GM19238 (cell line): ENCODE data around the gene SLC35F3.
A peak's percentile ranks its signal among the peaks of the same experiment; 100 is the strongest.
"Not testable (repeated sequence)": the region's sequence is repeated elsewhere in the genome, so short reads cannot be mapped to it uniquely, and the experiment has no call there.

Source experiments
- DNase-seq: peaks from one replicate; pipeline ENCODE4 v3.0.0; 2011; ENCODE audit warnings: low spot score; ENCODE audit not compliant: insufficient read length

The SLC35F3 gene

DNA sequence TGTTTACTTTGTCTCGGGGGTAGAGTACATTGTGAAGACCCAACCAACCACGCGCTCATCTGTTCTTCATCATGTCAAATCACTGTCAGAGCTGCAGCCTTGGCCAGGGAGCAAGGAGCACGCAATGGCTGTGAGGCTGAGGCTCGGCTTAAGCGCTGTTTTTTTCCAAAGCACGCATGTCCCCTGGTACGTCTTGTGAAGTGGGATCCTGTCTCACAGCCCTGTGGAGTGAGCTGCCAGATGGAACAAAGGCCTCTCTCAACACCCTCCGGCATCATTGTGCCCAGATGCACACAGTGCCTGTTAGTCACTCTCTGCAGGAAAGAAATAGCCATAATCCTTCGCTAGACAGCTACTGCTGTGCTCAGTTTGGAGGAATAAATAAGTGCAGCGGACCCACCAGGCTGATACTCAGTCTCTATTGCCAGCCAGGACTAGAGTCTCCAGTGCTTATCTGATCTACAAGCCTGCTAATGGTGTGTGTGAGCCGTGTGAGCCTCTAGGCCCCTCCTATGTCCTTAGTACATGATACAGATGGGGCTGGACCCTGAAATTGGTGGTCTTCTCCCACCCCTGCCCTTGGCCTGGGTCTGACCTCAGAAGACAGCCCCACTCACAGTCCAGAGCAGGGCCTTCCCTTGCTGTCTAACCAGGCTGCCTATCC, 377.5 kb downstream of the SLC35F3 start:
- DNase-seq: no peak

DNA sequence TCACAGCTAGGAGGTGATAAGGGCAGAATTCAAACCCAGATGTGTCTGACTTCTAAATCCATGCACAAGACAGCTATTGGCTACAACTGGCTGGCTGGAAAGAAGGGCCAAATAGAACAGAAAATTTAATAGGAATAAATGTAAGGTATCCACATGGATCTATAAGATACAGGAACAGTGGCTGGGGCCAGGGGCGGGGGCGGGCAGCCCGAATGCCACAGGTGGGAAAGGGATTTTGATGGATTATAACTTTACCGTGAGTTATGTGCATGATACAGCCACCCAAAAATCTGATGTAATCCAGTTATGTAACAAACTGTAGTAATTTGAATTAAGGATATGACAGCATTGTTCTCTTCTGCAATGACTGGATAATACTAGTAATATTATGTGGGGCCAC, 381.7 kb downstream of the SLC35F3 start:
- no peak for DNase-seq

DNA sequence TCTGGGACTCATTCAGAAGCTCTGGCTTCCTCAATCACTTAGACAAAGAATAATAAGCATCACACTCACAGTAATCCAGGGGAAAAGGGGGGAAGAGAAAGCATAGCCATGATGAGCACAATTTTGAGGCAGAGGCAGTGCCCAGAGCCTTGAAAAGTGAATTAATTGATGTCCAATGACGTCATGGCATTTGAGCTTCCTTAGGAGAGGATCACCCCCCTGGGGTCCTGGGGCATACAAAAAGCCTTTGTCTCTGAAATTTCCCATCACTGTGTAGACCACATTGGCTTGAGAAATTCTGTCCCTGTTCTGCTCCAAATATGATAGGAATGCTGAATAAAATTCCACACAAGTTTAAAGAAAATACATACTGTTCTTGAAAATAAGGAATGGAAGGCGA, 384.5 kb downstream of the SLC35F3 start:
- DNase-seq: no peak

DNA sequence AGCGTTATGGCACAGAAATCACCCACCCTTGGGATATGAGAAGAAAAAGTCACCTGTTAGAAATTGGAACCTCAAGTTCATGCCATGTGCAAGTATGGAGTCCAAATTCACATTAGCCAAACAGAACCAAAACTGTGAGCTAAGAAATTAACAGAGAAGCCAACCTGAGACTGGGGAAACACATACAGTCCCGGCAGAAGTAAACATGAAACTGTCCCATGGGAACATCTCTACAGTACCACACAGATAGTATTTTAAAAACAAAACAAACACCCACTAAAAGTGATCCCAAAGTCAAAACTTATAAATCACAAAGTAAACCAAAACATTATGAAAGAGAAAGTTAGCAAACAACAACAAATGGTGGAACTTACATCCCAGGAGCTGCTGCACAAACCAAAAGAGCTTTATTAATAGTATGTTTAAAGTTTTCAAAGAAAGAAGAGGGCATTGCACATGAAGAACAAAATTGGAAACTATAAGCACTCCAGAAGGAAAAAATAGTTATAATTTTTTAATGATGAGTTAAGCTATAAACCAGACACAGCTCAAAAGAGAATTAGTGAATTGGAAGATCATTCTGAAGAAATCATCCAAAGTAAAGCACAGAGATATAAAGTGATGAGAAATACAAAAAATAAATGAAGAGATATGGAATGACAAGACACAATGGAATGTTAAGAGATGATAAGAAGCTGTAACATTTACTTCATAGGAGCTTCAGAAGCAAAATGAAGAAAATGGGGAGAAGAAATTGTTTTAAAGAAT, 385.2 kb downstream of the SLC35F3 start:
- no peak for DNase-seq

DNA sequence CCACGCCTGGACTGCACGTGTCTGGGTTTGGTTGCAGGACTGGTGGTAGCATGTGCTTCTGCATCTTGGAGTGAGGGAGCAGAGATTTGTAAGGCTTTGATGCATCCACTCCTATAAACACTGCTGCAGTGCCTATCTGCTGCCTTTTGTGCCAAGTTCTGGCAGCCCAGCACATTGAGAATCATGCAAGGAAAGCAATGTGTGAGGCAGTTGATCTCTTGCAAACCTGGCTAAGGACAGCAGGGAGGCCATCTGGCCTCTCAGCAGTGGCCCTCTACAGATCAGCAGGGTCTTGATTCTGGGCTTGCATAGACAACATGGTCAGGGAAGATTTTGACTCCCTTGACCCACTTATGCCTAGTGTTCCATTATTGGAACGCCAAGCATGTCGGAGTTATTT, 387.5 kb downstream of the SLC35F3 start:
- DNase-seq: no peak

DNA sequence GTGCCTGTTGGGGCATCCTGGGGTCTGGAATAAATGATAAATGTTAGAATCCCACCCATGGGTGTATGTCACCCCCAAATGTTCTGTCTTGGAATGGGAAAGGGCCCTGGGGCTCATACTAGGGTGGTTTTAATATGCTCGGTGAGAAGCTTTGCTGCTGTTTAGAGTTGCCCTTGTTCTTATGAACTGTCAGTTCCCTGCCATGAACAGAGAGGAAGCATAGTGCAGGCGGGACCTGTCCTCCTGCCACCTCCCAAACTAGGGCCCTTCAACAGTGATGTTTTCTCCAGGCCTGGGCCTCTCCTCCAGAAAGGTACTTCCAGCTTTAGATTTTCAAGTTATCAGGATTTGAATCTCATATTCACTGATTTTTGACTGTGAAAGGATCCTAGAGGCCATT, 388.1 kb downstream of the SLC35F3 start:
- no peak for DNase-seq

DNA sequence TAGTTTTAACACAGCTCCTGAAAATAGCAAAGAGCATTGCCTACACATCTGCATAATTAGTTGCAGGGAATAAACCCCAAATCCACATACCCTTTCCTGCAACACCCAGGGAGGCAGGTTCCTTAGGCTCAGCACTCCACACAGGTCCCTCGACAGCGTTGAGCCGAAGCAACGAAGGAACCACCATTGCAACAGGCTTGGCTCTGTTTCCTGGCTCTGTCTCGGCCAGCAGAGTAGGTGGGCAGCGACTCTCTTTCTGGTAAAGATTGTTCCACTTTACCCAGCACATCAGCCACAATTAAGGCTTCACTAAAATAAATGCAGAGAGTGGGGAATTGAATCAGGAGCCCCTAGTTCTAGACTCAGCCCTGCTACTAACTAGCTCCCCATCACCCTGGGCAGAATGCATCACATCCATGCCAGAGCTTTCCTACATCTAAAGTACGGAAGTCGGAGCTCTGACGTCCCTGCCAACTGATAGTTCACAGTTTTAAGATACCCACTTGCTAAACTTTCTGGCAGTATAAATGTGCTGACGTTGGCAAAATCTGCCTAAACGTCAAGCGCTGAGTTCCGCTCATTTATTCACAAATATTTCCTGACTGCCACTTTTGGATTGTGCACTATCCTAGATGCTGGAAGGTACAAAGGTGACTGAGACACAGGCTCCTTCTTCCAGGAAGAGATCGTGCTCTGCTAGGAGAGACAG, 389.8 kb downstream of the SLC35F3 start:
- no peak for DNase-seq

DNA sequence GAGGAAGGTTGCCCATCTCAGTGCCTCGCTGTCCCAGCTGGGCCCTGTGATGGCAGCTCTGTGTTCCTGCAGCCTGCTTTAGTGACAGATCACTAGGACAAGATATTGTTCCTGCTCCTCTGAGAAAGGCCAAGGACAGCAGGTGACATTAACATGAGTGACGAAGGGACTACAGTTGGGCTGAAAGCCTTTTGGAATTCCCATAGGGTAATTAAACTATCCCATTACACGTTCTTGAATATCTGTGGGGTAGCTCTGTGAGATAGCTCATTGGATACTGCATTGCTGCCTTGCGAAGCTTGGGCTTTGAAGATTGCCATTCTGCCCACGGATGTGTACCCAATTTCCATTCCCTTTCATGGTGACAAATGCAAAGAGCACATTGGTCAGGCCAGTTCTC, 390.6 kb downstream of the SLC35F3 start:
- no peak for DNase-seq

DNA sequence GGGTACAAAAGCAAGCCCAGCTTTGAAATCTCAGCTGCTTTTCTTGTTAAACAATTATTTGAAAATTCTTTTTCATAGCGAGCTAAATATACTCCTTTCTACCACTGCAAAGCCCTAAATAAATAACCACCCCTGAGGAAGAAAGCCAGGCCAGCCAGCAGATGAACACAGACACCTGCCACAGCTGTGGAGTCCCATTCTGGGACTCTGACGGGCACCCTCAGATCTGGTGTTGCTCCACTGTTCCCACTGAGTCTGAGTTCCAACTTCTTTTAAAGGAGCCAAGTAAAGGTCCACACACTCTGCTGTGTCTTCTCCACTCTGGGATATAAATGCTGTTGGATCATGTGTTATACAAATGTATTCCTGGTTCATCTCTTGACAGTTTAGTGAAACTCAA, 391.1 kb downstream of the SLC35F3 start:
- no peak for DNase-seq

DNA sequence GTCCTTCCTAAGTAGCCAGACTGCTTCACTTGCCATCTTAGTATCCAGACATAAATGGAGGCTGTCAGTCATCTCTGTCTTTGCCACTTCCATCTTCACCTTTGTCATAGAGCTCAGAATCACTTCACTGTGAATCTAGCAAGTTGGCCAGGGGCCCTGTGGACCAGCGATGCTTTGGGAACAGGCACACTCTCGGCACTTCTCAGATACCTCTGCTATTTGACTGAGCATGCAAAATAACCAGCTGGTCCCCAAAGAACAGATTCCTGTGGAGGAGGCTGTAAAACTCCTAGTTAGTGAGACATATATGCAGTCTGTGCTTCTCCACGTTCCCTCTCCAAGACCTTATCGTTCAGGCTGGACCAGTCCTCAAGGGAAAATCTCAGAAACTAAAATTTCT, 392.0 kb downstream of the SLC35F3 start:
- no peak for DNase-seq

DNA sequence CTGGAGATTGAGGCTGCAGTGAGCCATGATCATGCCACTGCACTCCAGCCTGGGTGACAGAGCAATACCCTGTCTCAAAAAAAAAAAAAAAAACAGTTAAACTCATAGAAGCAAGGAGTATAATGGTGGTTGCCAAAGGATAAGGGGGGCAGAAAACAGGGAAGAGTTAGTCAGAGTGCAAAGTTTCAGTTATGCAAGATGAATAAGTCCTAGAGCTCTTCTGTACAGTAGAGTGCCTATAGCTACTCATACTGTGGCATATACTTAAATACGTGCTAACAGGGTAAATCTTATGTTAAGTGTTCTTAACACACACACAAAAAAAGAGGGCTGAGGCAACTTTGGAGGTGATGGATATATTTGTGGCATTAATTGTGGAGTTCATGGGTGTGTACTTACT, 393.2 kb downstream of the SLC35F3 start:
- no peak for DNase-seq

DNA sequence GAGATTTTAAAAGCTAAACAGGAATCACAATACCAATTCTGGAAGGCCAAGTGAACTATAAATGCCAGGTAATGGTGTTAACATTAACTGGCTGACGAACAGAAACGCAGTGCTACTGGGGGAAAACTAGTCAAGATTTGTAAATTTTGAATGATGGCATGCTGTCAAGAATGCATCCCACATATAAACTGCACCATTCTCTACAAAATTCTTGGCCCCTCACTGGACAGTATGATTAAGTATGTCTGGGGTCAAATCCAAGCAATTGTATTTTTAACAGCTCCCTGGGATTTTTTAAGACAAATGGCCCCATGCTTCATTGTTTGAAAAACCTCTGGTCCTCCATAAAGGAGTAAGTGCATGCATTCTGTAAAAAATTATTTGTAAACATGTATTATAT, 395.6 kb downstream of the SLC35F3 start:
- DNase-seq: no peak

DNA sequence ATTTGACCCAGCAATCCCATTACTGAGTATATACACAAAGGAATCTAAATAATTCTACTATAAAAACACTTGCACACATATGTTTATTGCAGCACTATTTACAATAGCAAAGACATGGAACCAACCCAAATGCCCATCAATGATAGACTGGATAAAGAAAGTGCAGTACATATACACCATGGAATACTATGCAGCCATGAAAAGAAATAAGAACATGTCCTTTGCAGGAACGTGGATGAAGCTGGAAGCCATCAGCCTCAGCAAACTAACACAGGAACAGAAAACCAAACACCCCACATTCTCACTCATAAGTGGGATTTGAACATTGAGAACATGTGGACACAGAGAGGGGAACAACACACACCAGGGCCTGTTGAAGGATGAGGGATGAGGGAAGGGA, 397.2 kb downstream of the SLC35F3 start:
- DNase-seq: not testable (repeated sequence)

DNA sequence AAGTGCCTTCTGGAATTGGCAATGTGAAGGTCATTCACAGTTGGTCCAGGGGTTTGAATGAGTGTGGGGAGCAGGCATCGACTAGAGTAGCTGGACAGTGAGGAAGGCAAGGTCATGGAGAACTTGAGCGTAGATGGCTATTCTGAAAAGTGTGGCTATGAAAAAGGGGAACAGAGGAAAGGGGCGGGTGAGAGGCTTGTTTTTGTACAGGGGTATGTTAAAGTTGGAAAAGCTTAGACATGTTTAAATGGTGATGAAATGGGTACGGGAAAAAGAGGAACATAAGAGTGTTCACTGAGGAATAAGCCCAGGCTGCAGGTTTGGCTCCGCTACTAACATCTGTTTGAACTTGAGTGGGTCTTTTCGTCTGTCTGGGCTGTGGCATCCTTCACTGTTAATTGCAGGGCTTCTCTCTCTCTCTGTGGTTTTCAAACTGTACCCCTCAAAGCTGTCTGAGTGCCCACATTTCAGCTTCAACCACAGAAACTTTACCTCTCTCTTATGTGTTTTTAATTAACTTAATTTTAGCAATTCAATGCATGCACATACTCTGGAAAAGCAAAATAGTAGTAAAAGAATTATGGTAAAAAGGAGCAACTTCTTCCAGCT, 398.0 kb downstream of the SLC35F3 start:
- DNase-seq: no peak

DNA sequence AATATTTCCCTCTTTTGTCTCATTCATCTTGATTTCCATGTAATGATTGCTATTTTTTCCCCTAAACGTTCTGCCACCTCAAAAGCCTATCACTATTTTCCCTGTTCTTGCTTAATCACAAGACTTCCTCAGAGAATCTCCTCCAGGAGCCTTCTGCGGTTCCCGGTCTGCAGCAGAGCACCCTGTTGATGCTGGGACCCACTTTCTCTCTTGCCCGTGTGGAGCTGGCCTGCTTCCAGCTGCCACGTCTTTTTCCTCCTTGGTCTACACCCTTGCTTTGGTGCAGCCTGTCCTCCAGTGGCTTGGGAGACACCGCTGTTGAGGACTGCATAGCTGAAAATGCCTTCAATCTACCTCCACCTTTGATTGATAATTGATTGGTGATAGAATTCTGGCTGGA, 398.8 kb downstream of the SLC35F3 start:
- no peak for DNase-seq

DNA sequence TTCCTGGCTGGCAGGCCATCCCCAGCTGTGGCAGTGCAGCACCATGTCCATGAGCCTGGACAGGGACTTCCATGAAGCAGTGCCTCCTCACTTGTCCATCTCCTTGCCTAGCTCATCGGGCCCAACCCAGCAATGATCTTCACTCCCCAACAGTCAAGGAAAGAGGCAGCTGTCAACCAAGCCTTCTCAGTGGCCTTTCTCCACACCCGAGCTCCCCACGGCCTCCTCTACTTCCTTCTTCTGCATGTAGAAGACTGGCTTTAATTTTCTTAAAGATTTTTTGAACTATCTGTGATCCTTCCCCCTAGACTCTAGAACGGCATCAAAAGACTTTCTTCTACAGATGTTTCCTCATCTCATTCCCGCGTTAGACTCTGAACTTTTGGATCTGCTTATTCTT, 403.2 kb downstream of the SLC35F3 start:
- no peak for DNase-seq

DNA sequence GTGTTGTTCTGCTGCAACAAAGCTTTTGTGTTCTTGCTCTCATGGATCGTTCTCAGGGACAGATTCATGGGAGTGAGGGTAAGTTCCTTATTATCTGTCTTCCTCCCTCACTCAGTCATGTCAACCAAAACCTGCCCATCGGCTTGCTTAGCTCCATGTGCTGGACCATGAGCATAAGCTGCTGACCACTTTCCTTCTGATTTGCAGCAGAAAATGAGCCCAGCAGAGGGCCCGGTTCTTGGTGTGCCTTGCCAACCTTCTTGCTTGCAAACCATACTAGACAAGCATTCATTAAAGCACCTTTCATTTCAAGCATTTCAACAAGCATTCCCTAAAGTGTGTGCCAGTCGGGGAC, 404.7 kb downstream of the SLC35F3 start:
- DNase-seq: no peak

DNA sequence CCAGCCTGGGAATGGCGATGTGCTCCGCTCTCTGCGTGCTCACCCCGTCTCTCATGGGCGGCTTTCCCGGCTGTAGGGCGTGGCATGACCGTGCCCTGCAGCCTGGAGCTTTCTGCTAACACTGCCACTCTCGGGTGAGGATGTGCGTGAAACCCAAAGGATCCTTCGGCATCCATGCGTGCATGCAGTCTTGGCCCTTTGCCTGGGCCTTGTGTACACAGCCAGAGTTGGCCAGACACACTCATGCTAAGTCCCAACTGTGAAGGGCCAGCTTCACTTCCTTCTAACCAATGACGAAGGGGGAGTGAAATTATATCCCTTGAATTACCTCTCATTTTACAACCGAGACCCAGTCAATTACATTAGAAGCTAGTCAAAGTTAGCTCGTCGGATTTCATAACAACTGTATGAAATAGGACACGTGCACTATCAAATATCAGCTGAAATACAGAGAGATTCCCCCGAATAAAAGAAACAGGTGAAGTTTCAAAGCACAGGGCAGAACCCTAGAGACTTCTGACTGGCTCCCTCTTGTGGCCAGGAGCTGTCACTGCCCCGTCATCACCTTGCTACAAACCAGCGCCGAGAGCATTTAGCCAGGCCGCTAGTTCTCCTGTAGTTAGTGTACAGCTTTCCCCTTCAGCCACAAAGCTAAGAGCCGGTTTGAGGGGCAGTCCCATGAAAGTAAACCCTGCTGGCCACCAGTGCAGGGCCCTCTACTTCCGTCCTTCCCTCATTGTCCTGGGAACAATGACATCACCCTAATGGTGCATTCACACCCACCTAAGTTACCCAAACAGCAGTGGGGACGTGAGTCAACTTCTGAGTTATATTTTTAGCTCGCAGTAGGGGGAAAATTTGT, 405.4 kb downstream of the SLC35F3 start:
- DNase-seq: peak; percentile 64

DNA sequence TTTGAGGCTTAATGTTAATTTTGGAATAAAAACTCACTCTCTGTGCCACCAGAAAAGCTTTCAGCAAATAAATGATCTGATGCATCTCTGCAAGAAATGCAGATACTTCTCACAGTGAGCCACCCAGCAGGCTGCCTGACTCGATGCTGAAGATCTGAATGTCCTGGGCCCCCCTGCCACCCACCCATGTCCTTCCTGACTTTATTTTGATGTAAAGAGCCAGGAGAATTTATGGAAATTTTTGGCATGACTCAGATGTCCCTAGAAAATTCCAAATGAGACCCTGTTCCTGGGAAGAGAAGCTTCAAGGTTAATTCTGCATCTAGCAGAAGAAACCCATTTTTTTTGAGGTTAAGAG, 406.0 kb downstream of the SLC35F3 start:
- no peak for DNase-seq

DNA sequence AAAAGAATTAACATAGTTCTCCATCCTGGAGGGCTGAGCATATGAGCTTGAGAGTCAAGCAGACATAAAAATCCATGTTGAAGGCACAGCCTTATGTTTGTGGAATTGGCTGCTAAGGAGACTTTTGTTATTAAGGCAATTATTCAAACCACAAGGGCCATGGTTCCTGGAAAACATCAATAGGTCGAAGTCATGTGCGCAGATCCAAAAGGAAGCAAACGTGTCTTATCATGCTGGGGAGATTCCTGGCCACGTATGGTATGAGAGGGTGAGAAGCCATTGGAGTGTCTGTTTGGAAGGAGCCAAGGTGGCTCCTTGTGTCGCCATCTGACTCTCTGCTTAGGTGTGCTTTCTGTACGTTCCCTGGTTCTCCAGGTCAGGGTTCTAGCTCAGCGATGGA, 406.9 kb downstream of the SLC35F3 start:
- no peak for DNase-seq

DNA sequence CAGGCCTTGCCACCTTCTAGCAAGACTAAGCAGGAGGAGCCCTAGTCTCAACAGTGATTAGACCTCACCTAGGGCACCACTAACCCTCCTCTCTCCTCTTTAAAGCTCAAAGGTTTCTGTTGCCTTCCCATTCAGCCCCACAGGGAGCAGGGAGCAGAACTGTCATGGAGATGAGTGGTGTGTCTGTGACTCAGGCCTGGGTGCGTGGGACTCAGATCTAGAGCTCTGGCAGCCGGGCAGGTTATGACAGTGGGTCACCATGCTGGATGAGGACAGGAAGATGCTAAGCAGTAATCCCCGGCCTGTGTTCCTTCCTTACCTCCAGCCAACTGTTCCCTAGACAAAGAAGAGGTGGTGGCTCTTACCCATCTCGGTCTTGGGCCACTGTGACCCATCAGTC, 408.7 kb downstream of the SLC35F3 start:
- no peak for DNase-seq
